Ectodermal cell (in vitro differentiated cells): ENCODE data around the gene LFNG.
A peak's percentile ranks its signal among the peaks of the same experiment; 100 is the strongest.

Source experiments
- H3K27ac ChIP-seq: 2 replicates; pipeline ENCODE4 v1.7.0; 2013; ENCODE audit warnings: mild to moderate bottlenecking, low read depth, low read length; ENCODE audit not compliant: insufficient read depth, poor library complexity, severe bottlenecking
- H3K27me3 ChIP-seq: 2 replicates; pipeline ENCODE4 v1.7.0; 2013; ENCODE audit warnings: mild to moderate bottlenecking, low read length; ENCODE audit not compliant: insufficient read depth, control insufficient read depth, poor library complexity, severe bottlenecking
- H3K36me3 ChIP-seq: one replicate; pipeline ENCODE4 v1.7.0; 2013; ENCODE audit warnings: low read length; ENCODE audit not compliant: control insufficient read depth, insufficient read depth
- H3K4me1 ChIP-seq: one replicate; pipeline ENCODE4 v1.7.0; 2013; ENCODE audit warnings: low read length; ENCODE audit not compliant: control insufficient read depth, insufficient read depth
- H3K4me3 ChIP-seq: 2 replicates; pipeline ENCODE4 v1.7.0; 2013; ENCODE audit warnings: low read depth, low read length, control low read depth; ENCODE audit not compliant: insufficient read depth
- H3K9me3 ChIP-seq: 2 replicates; pipeline ENCODE4 v1.7.0; 2013; ENCODE audit warnings: mild to moderate bottlenecking, low read length, moderate library complexity; ENCODE audit not compliant: control insufficient read depth
- WGBS, 2 experiments: methylation state at CpG; one replicate each; pipeline ENCODE4 v1.1.7; 2013; ENCODE audit warnings: missing lambda C conversion rate in 2 of 2; 5-methylcytosine and 5-hydroxymethylcytosine counted together

LFNG gene

DNA sequence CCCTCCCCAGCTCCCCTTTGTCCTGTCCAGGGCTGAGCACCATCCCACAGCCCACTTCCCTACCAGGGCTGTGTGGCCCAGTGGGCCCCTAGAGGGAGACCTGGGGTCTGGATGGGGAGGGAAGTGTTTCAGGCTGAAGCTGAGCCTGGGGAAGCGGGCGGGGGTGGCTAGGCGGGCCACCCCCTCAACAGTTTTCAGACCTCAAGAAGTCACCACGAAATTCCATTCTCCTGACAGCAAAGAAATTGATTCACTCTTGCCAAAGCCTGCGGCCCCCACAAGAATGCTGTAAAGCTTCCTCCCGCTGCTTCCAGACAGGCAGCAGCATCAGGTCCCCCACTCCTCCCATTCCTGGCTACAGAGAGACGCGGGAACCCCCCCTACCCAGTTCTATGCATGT is 2.5 kb upstream of the LFNG start:
- no peaks in the 10 kb centered on the region for H3K36me3 ChIP-seq
- H3K27me3 ChIP-seq, result peaks cover 17% of the 10 kb centered on the region
- no peaks in the 10 kb centered on the region for H3K9me3 ChIP-seq
- peak overlapping the region; percentile 9 for H3K4me3 ChIP-seq
- WGBS, 2 experiments, result 21 to 31% methylated on average over 8 of the region's 8 CpGs
- H3K4me1 ChIP-seq, result peaks cover 57% of the 10 kb centered on the region
- H3K27ac ChIP-seq, result peak overlapping the region; percentile 68

- Histone ChIP-seq H3K4me1 (peaks cover 57% of the 10 kb centered on the region), H3K9me3 (no peaks in the 10 kb centered on the region), H3K4me3 (no peak overlapping the region), H3K36me3 (no peaks in the 10 kb centered on the region), H3K27ac (no peak overlapping the region), H3K27me3 (peaks cover 17% of the 10 kb centered on the region)
- WGBS, 2 experiments, result 44 to 47% methylated on average over 18 of the region's 18 CpGs
Observed at GRCh38 chr7:2517678-2518507, 1.7 kb upstream of the LFNG start.

GRCh38 chr7:2518737-2519118 is 846 bp upstream of the LFNG start:
- H3K27me3 ChIP-seq, result peaks cover 17% of the 10 kb centered on the region
- peak overlapping the region; percentile 73 for H3K4me3 ChIP-seq
- H3K27ac ChIP-seq, result no peak overlapping the region
- peaks cover 57% of the 10 kb centered on the region for H3K4me1 ChIP-seq
- 1 to 2% methylated on average over 41 of the region's 41 CpGs for WGBS, 2 experiments
- no peaks in the 10 kb centered on the region for H3K36me3 ChIP-seq
- no peaks in the 10 kb centered on the region for H3K9me3 ChIP-seq

DNA sequence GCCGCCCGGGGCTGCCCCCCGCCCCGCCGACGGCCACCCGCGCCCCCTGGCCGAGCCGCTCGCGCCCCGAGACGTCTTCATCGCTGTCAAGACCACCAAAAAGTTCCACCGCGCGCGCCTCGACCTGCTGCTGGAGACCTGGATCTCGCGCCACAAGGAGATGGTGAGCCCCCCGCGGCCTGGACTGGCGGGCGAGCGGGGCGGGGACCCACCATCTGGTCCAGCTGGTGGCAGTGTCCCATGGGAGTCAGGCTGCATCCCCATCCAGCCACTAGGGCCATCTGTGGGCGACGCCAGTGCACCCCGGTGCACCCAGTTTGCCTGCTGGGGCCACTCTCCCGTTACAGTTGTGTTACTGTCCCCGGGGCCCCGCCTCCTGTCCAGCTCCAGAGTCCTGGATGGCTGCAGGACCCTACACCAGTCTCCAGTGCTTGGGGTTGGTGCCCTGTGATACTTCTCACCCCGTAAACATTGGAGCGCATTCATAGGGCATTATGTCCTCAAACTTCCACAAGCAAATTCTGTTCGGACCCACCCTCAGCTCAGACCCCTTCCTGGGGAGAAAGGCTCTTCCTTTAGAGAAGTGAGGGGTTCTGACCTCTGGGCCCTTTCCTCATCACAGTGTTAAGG is 672 bp downstream of the LFNG start:
- Histone ChIP-seq H3K9me3 (no peaks in the 10 kb centered on the region), H3K36me3 (no peaks in the 10 kb centered on the region), H3K27ac (no peak overlapping the region), H3K4me1 (peaks cover 67% of the 10 kb centered on the region), H3K27me3 (peaks cover 17% of the 10 kb centered on the region), H3K4me3 (peak overlapping the region; percentile 73)
- 2% methylated on average over 37 of the region's 37 CpGs for WGBS, 2 experiments

DNA sequence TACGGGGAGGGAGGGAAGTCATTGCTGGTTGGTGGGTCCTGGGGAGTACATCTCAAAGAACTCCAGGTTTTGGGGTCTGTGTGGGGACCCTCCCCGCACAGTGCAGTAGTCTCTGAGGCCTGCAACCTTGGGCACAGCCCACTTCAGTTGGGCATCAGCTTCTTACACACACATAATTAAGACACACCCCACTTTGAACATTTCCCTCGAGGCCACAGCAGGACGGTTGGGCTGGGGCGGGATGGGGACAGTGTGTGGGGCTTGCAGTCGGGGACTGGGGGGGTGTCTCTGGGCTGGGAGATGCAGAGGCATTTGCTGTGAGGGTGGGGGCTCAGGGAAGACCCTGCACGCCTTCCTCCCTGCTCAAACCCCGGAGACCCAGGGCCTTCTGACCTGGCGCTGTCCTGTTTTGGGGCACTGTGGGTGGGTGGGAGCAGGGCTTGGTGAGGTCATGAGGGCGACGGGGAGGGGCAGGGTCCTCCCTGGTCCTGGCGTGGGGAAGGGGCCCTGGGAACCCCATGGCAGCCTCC is 1.3 kb downstream of the LFNG start:
- peaks cover 72% of the 10 kb centered on the region for H3K4me1 ChIP-seq
- 10 to 17% methylated on average over 12 of the region's 12 CpGs for WGBS, 2 experiments
- peaks cover 17% of the 10 kb centered on the region for H3K27me3 ChIP-seq
- H3K9me3 ChIP-seq, result no peaks in the 10 kb centered on the region
- H3K4me3 ChIP-seq, result peak overlapping the region; percentile 73
- peaks cover 4% of the 10 kb centered on the region for H3K36me3 ChIP-seq
- no peak overlapping the region for H3K27ac ChIP-seq

- Histone ChIP-seq H3K27ac (no peak overlapping the region), H3K4me1 (peaks cover 75% of the 10 kb centered on the region), H3K4me3 (peak overlapping the region; percentile 73), H3K27me3 (peaks cover 17% of the 10 kb centered on the region), H3K36me3 (peaks cover 9% of the 10 kb centered on the region), H3K9me3 (no peaks in the 10 kb centered on the region)
- WGBS, 2 experiments, result 9 to 10% methylated on average over 21 of the region's 21 CpGs
Observed at GRCh38 chr7:2521341-2521745, 1.8 kb downstream of the LFNG start.

GRCh38 chr7:2521952-2522591 is 2.5 kb downstream of the LFNG start:
- Histone ChIP-seq H3K27ac (no peak overlapping the region), H3K4me1 (peaks cover 75% of the 10 kb centered on the region), H3K9me3 (no peaks in the 10 kb centered on the region), H3K36me3 (peaks cover 15% of the 10 kb centered on the region), H3K4me3 (peak overlapping the region; percentile 73), H3K27me3 (peaks cover 17% of the 10 kb centered on the region)
- WGBS, 2 experiments, result 18 to 28% methylated on average over 17 of the region's 17 CpGs

GRCh38 chr7:2522780-2523433 is 3.3 kb downstream of the LFNG start:
- H3K27me3 ChIP-seq, result peaks cover 13% of the 10 kb centered on the region
- H3K4me1 ChIP-seq, result peaks cover 73% of the 10 kb centered on the region
- peak overlapping the region; percentile 85 for H3K27ac ChIP-seq
- peak overlapping the region; percentile 73 for H3K4me3 ChIP-seq
- 23 to 29% methylated on average over 19 of the region's 19 CpGs for WGBS, 2 experiments
- H3K36me3 ChIP-seq, result peaks cover 21% of the 10 kb centered on the region
- H3K9me3 ChIP-seq, result no peaks in the 10 kb centered on the region

- WGBS, 2 experiments, result 2% methylated on average over 22 of the region's 22 CpGs
- peak overlapping the region; percentile 85 for H3K27ac ChIP-seq
- H3K4me3 ChIP-seq, result peak overlapping the region; percentile 73
- peaks cover 67% of the 10 kb centered on the region for H3K4me1 ChIP-seq
- H3K9me3 ChIP-seq, result no peaks in the 10 kb centered on the region
- H3K36me3 ChIP-seq, result peaks cover 23% of the 10 kb centered on the region
- H3K27me3 ChIP-seq, result peaks cover 7% of the 10 kb centered on the region
Observed at GRCh38 chr7:2523461-2523936, 3.9 kb downstream of the LFNG start.
